Endothelial cell of umbilical vein (primary cell): ENCODE measurements around the gene HOXB6. TPM values are rescaled to one million over a fixed set of nuclear protein-coding genes. Genes with fewer than 3 reads are reported as not detected.

Experiments used
- BruUV-seq: library from RNA; stranded (reverse); fragments of 400-500 nt; replicated peaks from 2 replicates; lab custom pipeline; 2021; lab: Mats Ljungman, UMichigan
- CTCF ChIA-PET: fragments of 300-600, 350-600 bp; sonication (Branson Sonifier 250); formaldehyde crosslinking; loops from one replicate; lab custom pipeline; 2021; ENCODE audit warnings: antibody characterized with exemption, inconsistent platforms; lab: Charles Lee
- POLR2A ChIA-PET: fragments of 300-600, 350-600 bp; sonication (Branson Sonifier 250); formaldehyde crosslinking; loops from one replicate; lab custom pipeline; 2021; ENCODE audit warnings: antibody characterized with exemption, inconsistent platforms; lab: Charles Lee
- DNase-seq: peaks from one replicate; pipeline ENCODE4 v3.0.0-alpha.2; 2011; ENCODE audit warnings: low read depth, low spot score
- FAIRE-seq: peaks from 2 replicates; lab custom pipeline; 2011; peaks lifted over from hg19 to GRCh38; lab: Jason Lieb, UNC
- H2AFZ ChIP-seq: 2 replicates; pipeline ENCODE4 v1.6.0; 2012; ENCODE audit warnings: low read depth, low read length, control low read depth, inconsistent platforms
- H3K27ac ChIP-seq: 2 replicates; pipeline ENCODE4 v1.5.1; 2011; ENCODE audit warnings: low read depth, mild to moderate bottlenecking, control low read depth, low read length, moderate library complexity; ENCODE audit not compliant: insufficient read depth
- H3K27me3 ChIP-seq, 2 experiments: 2 replicates each; pipeline versions ENCODE4 v1.6.0 to v1.6.1; 2011; ENCODE audit warnings: low read length in 2 of 2, mixed read lengths in 1 of 2; ENCODE audit not compliant: control insufficient read depth in 2 of 2, insufficient read depth in 2 of 2
- H3K36me3 ChIP-seq, 2 experiments: 2 replicates in 1 of 2; 3 replicates in 1 of 2; pipeline ENCODE4 v1.5.1; 2011; ENCODE audit warnings: low read length in 2 of 2, mild to moderate bottlenecking in 1 of 2, moderate library complexity in 1 of 2; ENCODE audit not compliant: control insufficient read depth in 2 of 2, insufficient read depth in 2 of 2; ENCODE audit errors: extremely low read depth in 1 of 2
- H3K4me1 ChIP-seq: 3 replicates; pipeline ENCODE4 v1.5.1; 2011; ENCODE audit warnings: mild to moderate bottlenecking, low read length; ENCODE audit not compliant: control insufficient read depth, insufficient read depth; ENCODE audit errors: extremely low read depth
- H3K4me2 ChIP-seq: 2 replicates; pipeline ENCODE4 v1.6.1; 2011; ENCODE audit warnings: low read length, control low read depth, mixed read lengths; ENCODE audit not compliant: insufficient read depth
- H3K4me3 ChIP-seq, 3 experiments: fragments of 200-600 bp in 1 of 3; sonication (generic), shearing (Covaris generic) in 1 of 3; replicated peaks in 1 of 3; 2 replicates each; pipeline ENCODE4 v1.5.1; 2011 to 2016; ENCODE audit warnings: control low read depth in 3 of 3, low read length in 3 of 3, mild to moderate bottlenecking in 2 of 3, inconsistent platforms in 1 of 3, low read depth in 1 of 3, moderate library complexity in 1 of 3; ENCODE audit not compliant: insufficient read depth in 1 of 3
- H3K79me2 ChIP-seq: 2 replicates; pipeline ENCODE4 v1.6.0; 2012; ENCODE audit warnings: low read length, inconsistent platforms; ENCODE audit not compliant: control insufficient read depth, insufficient read depth
- H3K9ac ChIP-seq: replicated peaks from 2 replicates; pipeline ENCODE3; 2011; ENCODE audit warnings: low read length, control low read depth; ENCODE audit not compliant: insufficient read depth; ENCODE audit errors: extremely low read depth
- H3K9me1 ChIP-seq: replicated peaks from 3 replicates; pipeline ENCODE4 v1.6.0; 2011; ENCODE audit warnings: mild to moderate bottlenecking, low read length; ENCODE audit not compliant: control insufficient read depth, insufficient read depth; ENCODE audit errors: extremely low read depth
- H3K9me3 ChIP-seq: replicated peaks from 2 replicates; pipeline ENCODE4 v1.5.1; 2012; ENCODE audit warnings: low read length, inconsistent platforms; ENCODE audit not compliant: control insufficient read depth, insufficient read depth
- H4K20me1 ChIP-seq: replicated peaks from 2 replicates; pipeline ENCODE3; 2011; ENCODE audit warnings: mild to moderate bottlenecking, low read length; ENCODE audit not compliant: control insufficient read depth, insufficient read depth; ENCODE audit errors: extremely low read depth
- CTCF ChIP-seq, 2 donors: IDR thresholded peaks; 1 replicate in 1 of 2; 2 replicates in 1 of 2; pipeline ENCODE4 v1.5.1; 2011; ENCODE audit warnings: low read length in 2 of 2, mild to moderate bottlenecking in 2 of 2, moderate library complexity in 2 of 2, control low read depth in 1 of 2, inconsistent platforms in 1 of 2, low read depth in 1 of 2; ENCODE audit not compliant: insufficient read depth in 1 of 2; ENCODE audit errors: extremely low read depth in 1 of 2
- EZH2 ChIP-seq: IDR thresholded peaks from 2 replicates; pipeline ENCODE4 v1.6.1; 2012; ENCODE audit warnings: borderline replicate concordance, low read depth, mild to moderate bottlenecking, moderate library complexity, low read length, inconsistent platforms; ENCODE audit not compliant: severe bottlenecking
- FOS ChIP-seq: IDR thresholded peaks from 2 replicates; pipeline ENCODE4 v1.6.1; 2011; ENCODE audit warnings: mild to moderate bottlenecking, low read length, moderate library complexity, borderline replicate concordance; ENCODE audit not compliant: insufficient read depth
- GATA2 ChIP-seq: IDR thresholded peaks from 2 replicates; pipeline ENCODE4 v1.7.0; 2011; ENCODE audit warnings: low read depth, mild to moderate bottlenecking, moderate library complexity, mixed read lengths, low read length; ENCODE audit not compliant: insufficient read length, insufficient read depth
- JUN ChIP-seq: IDR thresholded peaks from 2 replicates; pipeline ENCODE4 v1.6.1; 2011; ENCODE audit warnings: borderline replicate concordance, low read depth; ENCODE audit not compliant: insufficient read length, insufficient read depth
- MYC ChIP-seq: IDR thresholded peaks from one replicate; pipeline ENCODE4 v1.6.1; 2011; ENCODE audit warnings: mild to moderate bottlenecking, low read depth, low read length
- POLR2A ChIP-seq: IDR thresholded peaks from 2 replicates; pipeline ENCODE4 v1.6.1; 2012; ENCODE audit warnings: low read depth, mild to moderate bottlenecking, control low read depth, low read length
- POLR2AphosphoS5 ChIP-seq: IDR thresholded peaks from 2 replicates; pipeline ENCODE4 v1.6.1; 2012; ENCODE audit warnings: low read depth, mild to moderate bottlenecking, control low read depth, low read length, moderate library complexity; ENCODE audit not compliant: insufficient read depth
- dilution Hi-C: fragments of 300-500 bp; cut with MboI; formaldehyde crosslinking; loops from one replicate; pipeline ENCODE4 v1.15.0; 2019; ENCODE audit warnings: low sequenced_read_pairs; ENCODE audit not compliant: extremely low pct_ligation_motif_present
- intact Hi-C: fragments of 100-400 bp; cut with micrococcal nuclease; formaldehyde crosslinking; loops from one replicate; pipeline ENCODE4 v1.10.0; 2022
- polyA plus RNA-seq, 4 experiments: library from polyadenylated mRNA; depleted of rRNA in 3 of 4; stranded (reverse) in 3 of 4; unstranded in 1 of 4; fragments of >200 nt; gene quantifications; 2 replicates each; pipeline versions ENCODE4 v1.2.1 to v1.2.3, GENCODE V29; 2011 to 2012; ENCODE audit warnings: missing spikeins in 1 of 4
- total RNA-seq: library from RNA; stranded (reverse); gene quantifications from 2 replicates; pipeline ENCODE4 v1.2.3, GENCODE V29; 2021
- TF ChIP-seq, protein P1 (sequence below): IDR thresholded peaks from 2 replicates; pipeline ENCODE4 v1.6.1; 2011; ENCODE audit not compliant: insufficient read depth, insufficient read length

Gene HOXB6
- total and polyA plus RNA-seq, 2 donors (not counting 3 experiments of a cell fraction or from before 2014, with no cell fraction given) = 8.8 to 24.0 TPM

DNA sequence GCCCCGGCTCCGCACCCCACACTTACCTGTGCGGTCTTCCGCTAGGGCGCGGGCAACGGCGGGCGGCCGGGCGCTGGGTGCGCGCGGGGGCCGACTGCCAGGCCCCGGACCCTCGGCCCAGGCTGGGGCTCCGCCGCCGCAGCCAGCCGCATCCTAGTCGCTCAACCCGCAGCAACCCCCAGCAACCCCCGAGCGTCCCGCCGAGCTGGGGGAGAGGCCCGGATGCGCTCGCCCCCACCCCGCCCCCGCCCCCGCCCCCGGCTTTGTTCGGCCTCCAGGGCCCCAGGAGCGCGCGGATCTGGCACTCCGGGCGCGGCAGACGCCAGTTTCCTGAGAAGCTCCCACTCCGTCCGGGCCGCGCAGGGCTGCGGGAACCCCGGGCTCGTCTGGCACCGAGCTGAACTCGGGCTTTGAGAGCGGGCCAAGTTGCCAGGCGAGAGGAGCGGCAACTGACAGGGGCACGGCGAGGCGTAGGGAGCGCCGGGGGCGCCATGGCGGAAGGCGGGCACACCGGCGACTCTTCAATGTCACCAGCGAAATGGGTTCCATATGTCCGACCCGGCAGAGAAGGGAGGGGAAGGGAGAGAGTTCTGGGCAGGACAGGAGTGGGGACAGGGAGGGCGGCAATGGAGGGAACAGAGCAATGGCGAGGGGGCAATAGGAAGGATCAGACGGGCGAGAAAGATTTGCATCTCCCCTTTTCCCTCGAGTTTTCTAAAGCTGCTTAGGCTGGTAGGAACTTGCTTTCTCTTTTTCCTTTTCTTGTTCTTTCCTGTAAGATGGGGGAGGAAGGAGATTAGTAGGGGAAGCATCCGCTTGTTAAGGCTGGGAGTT, 40.4 kb downstream of the HOXB6 start:
- H4K20me1 ChIP-seq = no peaks in the 10 kb centered on the region
- FAIRE-seq (no peak), DNase-seq (peak; percentile 40)
- CTCF ChIA-PET = interaction anchor here (0.7 to 1.4 kb wide), 3 partner anchors 9 to 302 kb away, joined by 3 read pairs; partner anchors contain the start of gene HOXB5
- H3K4me3 ChIP-seq = peak overlapping the region; percentile 5 to 37 (median 25)
- peaks cover 80% of the 10 kb centered on the region for H3K79me2 ChIP-seq
- POLR2A ChIA-PET = no interaction called here
- TF ChIP-seq FOS = no peak
- no peak for TF ChIP-seq CTCF (IDR thresholded peaks at IDR 0.05; ENCODE audit: extremely low read depth in 1 of 2, insufficient read depth in 1 of 2, low read depth in 1 of 2, low read length in 2 of 2)
- no peak for TF ChIP-seq EZH2
- TF ChIP-seq GATA2 = no peak
- no peak for TF ChIP-seq JUN
- no peak for TF ChIP-seq POLR2AphosphoS5
- no peak for TF ChIP-seq POLR2A
- TF ChIP-seq, protein P1, sequence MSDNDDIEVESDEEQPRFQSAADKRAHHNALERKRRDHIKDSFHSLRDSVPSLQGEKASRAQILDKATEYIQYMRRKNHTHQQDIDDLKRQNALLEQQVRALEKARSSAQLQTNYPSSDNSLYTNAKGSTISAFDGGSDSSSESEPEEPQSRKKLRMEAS = no peak
- no peak for TF ChIP-seq MYC
- H3K36me3 ChIP-seq = peaks cover 0 to 5% of the 10 kb centered on the region in 2 experiments
- dilution Hi-C loops = no loop called here
- no peaks in the 10 kb centered on the region for H3K9me3 ChIP-seq
- no TSS peak for BruUV-seq
- no peaks in the 10 kb centered on the region for H3K27me3 ChIP-seq
- H3K4me2 ChIP-seq = peak overlapping the region; percentile 56
- H3K9ac ChIP-seq = peak overlapping the region; percentile 27
- H3K9me1 ChIP-seq = no peaks in the 10 kb centered on the region
- H3K4me1 ChIP-seq = peaks cover 45% of the 10 kb centered on the region
- peak overlapping the region; percentile 2 for H2AFZ ChIP-seq
- intact Hi-C loops = no loop called here
- peak overlapping the region; percentile 34 for H3K27ac ChIP-seq
